Gastrocnemius medialis (tissue), 4 donors: ENCODE data around the gene CTNNA2. TPM values are rescaled to one million over a fixed set of nuclear protein-coding genes. Genes with fewer than 3 reads are reported as not detected.

Source experiments
- ATAC-seq, 2 donors: fragments of 150-250 bp; one replicate each; pipeline ENCODE4 v1.9.1; 2016
- DNase-seq, 2 donors: peaks; one replicate each; pipeline ENCODE4 v3.0.0-alpha.2; 2019
- H3K27ac ChIP-seq, 4 donors: fragments of 200-600 bp; sonication (generic); 1 replicate in 1 of 4; 2 replicates in 3 of 4; pipeline ENCODE4 v1.5.1; 2016 to 2018; ENCODE audit warnings: mild to moderate bottlenecking in 2 of 4, moderate library complexity in 1 of 4
- H3K27me3 ChIP-seq, 3 donors: fragments of 200-600 bp; sonication (generic) in 2 of 3; 1 replicate in 1 of 3; 2 replicates in 2 of 3; pipeline versions ENCODE4 v1.5.1 to v1.6.0; 2016 to 2019; ENCODE audit warnings: mild to moderate bottlenecking in 1 of 3, moderate library complexity in 1 of 3
- H3K36me3 ChIP-seq, 2 donors: fragments of 200-600 bp; sonication (generic) in 1 of 2; one replicate each; pipeline ENCODE4 v1.5.1; 2017 to 2018
- H3K4me1 ChIP-seq, 2 donors: fragments of 200-600 bp; sonication (generic) in 1 of 2; one replicate each; pipeline ENCODE4 v1.5.1; 2016 to 2017; ENCODE audit warnings: mild to moderate bottlenecking in 2 of 2
- H3K4me3 ChIP-seq, 4 donors: fragments of 200-600 bp; sonication (generic) in 3 of 4; 1 replicate in 1 of 4; 2 replicates in 3 of 4; pipeline ENCODE4 v1.5.1; 2016 to 2019; ENCODE audit warnings: mild to moderate bottlenecking in 2 of 4
- H3K9me3 ChIP-seq, 3 donors: fragments of 200-600 bp; sonication (generic) in 2 of 3; 1 replicate in 1 of 3; 2 replicates in 2 of 3; pipeline ENCODE4 v1.5.1; 2016 to 2019
- POLR2A ChIP-seq, 2 donors: fragments of 450-650 bp; IDR thresholded peaks; one replicate each; pipeline ENCODE4 v1.6.1; 2017; ENCODE audit warnings: antibody characterized with exemption in 2 of 2, mild to moderate bottlenecking in 2 of 2, moderate library complexity in 2 of 2
- in situ Hi-C, 4 donors: fragments of 200-750 bp; cut with MboI; loops; one replicate each; pipeline versions ENCODE4 v1.15.0 to v1.8.0; 2017; ENCODE audit warnings: low sequenced_read_pairs in 4 of 4
- intact Hi-C: fragments of 100-400 bp; cut with DNase I; formaldehyde crosslinking; loops from one replicate; pipeline ENCODE4 v1.15.1; 2023; ENCODE audit warnings: low total_unique reads
- total RNA-seq, 4 donors: library from RNA; depleted of rRNA; stranded (reverse); fragments of >200 nt; gene quantifications; one replicate each; pipeline versions ENCODE4 v1.1.0 to v1.2.3, GENCODE V29; 2016
- TF ChIP-seq, protein P1 (sequence below), 5 experiments: fragments of 450-650 bp in 3 of 5; fragments of 200-600 bp in 2 of 5; sonication (generic) in 2 of 5; IDR thresholded peaks in 4 of 5; conservative IDR thresholded peaks in 1 of 5; 1 replicate in 4 of 5; 2 replicates in 1 of 5; pipeline ENCODE4 v1.5.1; 2016 to 2019; ENCODE audit warnings: antibody characterized with exemption in 5 of 5, mild to moderate bottlenecking in 3 of 5, moderate library complexity in 3 of 5

CTNNA2 gene
- total RNA-seq, 4 donors from 2014 or later: not detected

DNA sequence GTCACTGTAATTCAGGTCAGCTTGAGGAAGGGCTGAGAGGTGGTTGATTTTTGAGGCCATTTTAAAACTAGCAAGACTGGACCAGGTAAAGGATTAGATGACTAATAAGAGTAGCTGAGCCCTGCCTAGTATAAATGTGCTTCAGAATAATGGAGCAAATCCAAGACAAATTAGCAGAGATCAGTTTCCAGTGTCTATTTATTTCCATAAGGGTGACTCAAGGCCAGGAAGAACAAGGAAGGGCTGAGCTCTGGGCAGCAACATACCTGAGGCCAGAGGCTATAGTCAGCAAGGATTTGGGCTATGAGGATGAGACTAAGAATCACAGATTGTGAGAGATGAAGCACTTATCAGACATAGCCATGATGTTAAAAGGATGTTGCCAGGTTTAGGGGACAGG is 1130.7 kb downstream of the CTNNA2 start:
- in situ Hi-C loops: no loop called here
- intact Hi-C loops: no loop called here
- no peaks in the 10 kb centered on the region for H3K27me3 ChIP-seq
- DNase-seq: no peak
- ATAC-seq: no peak
- no peak overlapping the region for H3K27ac ChIP-seq
- H3K36me3 ChIP-seq: no peaks in the 10 kb centered on the region
- TF ChIP-seq, protein P1, sequence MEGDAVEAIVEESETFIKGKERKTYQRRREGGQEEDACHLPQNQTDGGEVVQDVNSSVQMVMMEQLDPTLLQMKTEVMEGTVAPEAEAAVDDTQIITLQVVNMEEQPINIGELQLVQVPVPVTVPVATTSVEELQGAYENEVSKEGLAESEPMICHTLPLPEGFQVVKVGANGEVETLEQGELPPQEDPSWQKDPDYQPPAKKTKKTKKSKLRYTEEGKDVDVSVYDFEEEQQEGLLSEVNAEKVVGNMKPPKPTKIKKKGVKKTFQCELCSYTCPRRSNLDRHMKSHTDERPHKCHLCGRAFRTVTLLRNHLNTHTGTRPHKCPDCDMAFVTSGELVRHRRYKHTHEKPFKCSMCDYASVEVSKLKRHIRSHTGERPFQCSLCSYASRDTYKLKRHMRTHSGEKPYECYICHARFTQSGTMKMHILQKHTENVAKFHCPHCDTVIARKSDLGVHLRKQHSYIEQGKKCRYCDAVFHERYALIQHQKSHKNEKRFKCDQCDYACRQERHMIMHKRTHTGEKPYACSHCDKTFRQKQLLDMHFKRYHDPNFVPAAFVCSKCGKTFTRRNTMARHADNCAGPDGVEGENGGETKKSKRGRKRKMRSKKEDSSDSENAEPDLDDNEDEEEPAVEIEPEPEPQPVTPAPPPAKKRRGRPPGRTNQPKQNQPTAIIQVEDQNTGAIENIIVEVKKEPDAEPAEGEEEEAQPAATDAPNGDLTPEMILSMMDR (IDR thresholded peaks at IDR 0.05 in 4 of 5, conservative IDR thresholded peaks at IDR 0.05 in 1 of 5): no peak
- TF ChIP-seq POLR2A (IDR thresholded peaks at IDR 0.05): no peak
- no peaks in the 10 kb centered on the region for H3K4me1 ChIP-seq
- H3K4me3 ChIP-seq: no peak overlapping the region
- H3K9me3 ChIP-seq: no peaks in the 10 kb centered on the region

DNA sequence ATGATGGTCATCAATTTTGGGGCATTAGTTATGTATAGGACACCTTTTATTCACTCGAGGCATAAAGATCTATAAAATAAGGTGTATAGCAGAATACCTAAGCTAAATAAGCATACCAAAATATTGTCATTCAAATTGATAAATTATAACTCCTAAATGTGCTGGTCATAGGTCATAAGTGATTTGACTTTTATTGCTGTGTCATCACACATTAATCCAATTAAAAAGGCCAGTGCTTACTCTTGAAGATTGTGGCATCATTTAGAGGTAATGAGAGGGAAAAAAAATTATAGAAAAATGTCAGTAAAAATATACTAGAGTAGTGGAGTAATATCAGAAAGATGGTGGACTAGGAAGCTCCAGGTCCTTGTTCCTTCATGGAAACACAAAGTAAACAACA is 1138.6 kb downstream of the CTNNA2 start:
- DNase-seq (no peak), ATAC-seq (no peak)
- Histone ChIP-seq H3K36me3 (no peaks in the 10 kb centered on the region), H3K27me3 (no peaks in the 10 kb centered on the region), H3K4me1 (no peaks in the 10 kb centered on the region), H3K27ac (no peak overlapping the region), H3K4me3 (no peak overlapping the region), H3K9me3 (no peaks in the 10 kb centered on the region)
- intact Hi-C loops (no loop called here), in situ Hi-C loops (no loop called here)
- TF ChIP-seq, protein P1 (IDR thresholded peaks at IDR 0.05 in 4 of 5, conservative IDR thresholded peaks at IDR 0.05 in 1 of 5): no peak
- TF ChIP-seq POLR2A (IDR thresholded peaks at IDR 0.05): no peak

DNA sequence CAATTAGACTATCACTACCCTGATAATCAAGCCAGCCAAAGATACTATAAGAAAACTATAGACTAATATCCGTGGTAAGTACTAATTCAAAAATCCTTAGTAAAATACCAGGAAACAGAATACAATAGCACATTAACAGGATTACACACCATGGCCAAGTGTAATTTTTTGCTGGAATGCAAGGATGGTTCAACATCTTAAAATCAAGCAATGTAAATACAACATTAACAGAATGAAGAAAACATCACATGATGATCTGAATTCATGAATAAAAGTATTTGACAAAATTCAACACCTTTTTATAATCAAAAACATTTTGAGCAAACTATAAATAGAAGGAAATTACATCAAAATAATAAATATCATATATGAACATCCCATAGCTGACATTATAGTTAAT is 1142.4 kb downstream of the CTNNA2 start:
- intact Hi-C loops: no loop called here
- TF ChIP-seq, protein P1 (IDR thresholded peaks at IDR 0.05 in 4 of 5, conservative IDR thresholded peaks at IDR 0.05 in 1 of 5): no peak
- no peak for TF ChIP-seq POLR2A (IDR thresholded peaks at IDR 0.05)
- no peaks in the 10 kb centered on the region for H3K4me1 ChIP-seq
- H3K36me3 ChIP-seq: no peaks in the 10 kb centered on the region
- DNase-seq (no peak), ATAC-seq (no peak)
- H3K9me3 ChIP-seq: no peaks in the 10 kb centered on the region
- no peak overlapping the region for H3K27ac ChIP-seq
- no peak overlapping the region for H3K4me3 ChIP-seq
- in situ Hi-C loops: no loop called here
- H3K27me3 ChIP-seq: no peaks in the 10 kb centered on the region

DNA sequence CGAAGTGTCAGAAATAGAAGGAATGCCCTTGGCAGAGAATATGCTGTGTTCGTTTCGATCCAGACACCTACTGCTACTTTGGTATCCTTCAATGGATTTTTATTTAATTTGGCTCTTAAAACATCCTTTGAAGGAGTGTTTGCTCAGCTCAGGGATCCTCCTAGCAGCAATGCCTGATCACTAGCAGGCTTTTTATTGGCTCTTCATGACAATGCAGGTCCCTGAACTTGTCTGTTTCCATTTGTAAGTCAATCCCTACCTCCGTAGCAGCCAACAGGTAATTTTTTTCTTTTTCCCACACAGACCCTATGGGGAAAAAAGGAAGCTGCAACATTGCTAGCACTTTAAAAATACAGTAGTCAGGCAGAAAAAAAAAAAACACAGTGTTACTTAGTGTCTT is 1157.9 kb downstream of the CTNNA2 start:
- intact Hi-C loops: no loop called here
- H3K27me3 ChIP-seq: no peaks in the 10 kb centered on the region
- TF ChIP-seq, protein P1 (IDR thresholded peaks at IDR 0.05 in 4 of 5, conservative IDR thresholded peaks at IDR 0.05 in 1 of 5): no peak
- no peak for TF ChIP-seq POLR2A (IDR thresholded peaks at IDR 0.05)
- H3K27ac ChIP-seq: no peak overlapping the region
- DNase-seq: no peak
- H3K9me3 ChIP-seq: no peaks in the 10 kb centered on the region
- no peak for ATAC-seq
- H3K36me3 ChIP-seq: no peaks in the 10 kb centered on the region
- H3K4me3 ChIP-seq: no peak overlapping the region
- in situ Hi-C loops: no loop called here
- no peaks in the 10 kb centered on the region for H3K4me1 ChIP-seq

DNA sequence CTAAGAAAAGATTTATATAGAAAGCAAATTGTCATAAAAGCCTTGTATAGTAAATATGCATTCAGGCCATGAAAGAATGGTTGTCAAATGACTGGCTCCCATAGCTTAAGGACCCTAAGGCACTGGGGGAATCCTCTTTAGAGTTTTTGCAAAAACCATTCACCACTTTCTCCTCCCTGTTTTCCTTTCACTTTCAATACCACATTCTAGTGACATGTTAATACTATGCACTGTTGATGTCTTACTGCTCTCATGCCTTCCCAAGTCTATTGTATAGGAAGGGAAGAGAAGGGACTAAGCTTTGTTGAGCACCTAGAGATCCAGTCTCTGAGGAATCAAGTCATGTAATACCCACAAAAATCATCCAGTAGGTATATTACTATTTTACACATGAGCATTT is 1174.7 kb downstream of the CTNNA2 start:
- Histone ChIP-seq H3K9me3 (no peaks in the 10 kb centered on the region), H3K27me3 (no peaks in the 10 kb centered on the region), H3K4me3 (no peak overlapping the region), H3K27ac (no peak overlapping the region), H3K36me3 (no peaks in the 10 kb centered on the region), H3K4me1 (no peaks in the 10 kb centered on the region)
- intact Hi-C loops (no loop called here), in situ Hi-C loops (no loop called here)
- TF ChIP-seq, protein P1 (IDR thresholded peaks at IDR 0.05 in 4 of 5, conservative IDR thresholded peaks at IDR 0.05 in 1 of 5): no peak
- no peak for TF ChIP-seq POLR2A (IDR thresholded peaks at IDR 0.05)
- no peak for ATAC-seq
- no peak for DNase-seq
